ENCODE results near the gene LAMB1. TPM values are rescaled to one million over a fixed set of nuclear protein-coding genes. Genes with fewer than 3 reads are reported as not detected.
A peak's percentile ranks its signal among the peaks of the same experiment; 100 is the strongest.

The LAMB1 gene
- total and polyA plus RNA-seq, 2 of the 13 experiments (the other 11 are each of a cell fraction or from before 2014, with no cell fraction given) = 109 to 124 TPM

DNA sequence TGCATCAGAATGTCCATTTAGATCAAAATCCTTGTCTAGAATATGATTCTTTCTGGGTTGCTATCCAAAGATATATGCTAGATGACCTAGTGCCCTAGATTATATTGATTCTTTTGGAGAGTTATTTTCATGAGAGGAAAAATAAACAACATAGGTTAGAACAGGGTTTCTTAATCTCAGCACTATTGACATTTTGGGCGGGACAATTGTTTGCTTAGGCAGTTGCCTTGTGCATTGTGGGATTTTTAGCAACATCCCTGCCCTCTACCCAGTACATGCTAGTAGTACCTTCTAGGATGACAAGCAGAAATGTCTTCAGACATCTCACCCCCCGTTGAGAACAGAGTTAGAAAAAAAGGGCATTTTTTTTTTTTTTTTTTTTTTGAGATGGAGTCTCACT lies 25.1 kb upstream of the LAMB1 start (continued):
- TF ChIP-seq, protein P1, sequence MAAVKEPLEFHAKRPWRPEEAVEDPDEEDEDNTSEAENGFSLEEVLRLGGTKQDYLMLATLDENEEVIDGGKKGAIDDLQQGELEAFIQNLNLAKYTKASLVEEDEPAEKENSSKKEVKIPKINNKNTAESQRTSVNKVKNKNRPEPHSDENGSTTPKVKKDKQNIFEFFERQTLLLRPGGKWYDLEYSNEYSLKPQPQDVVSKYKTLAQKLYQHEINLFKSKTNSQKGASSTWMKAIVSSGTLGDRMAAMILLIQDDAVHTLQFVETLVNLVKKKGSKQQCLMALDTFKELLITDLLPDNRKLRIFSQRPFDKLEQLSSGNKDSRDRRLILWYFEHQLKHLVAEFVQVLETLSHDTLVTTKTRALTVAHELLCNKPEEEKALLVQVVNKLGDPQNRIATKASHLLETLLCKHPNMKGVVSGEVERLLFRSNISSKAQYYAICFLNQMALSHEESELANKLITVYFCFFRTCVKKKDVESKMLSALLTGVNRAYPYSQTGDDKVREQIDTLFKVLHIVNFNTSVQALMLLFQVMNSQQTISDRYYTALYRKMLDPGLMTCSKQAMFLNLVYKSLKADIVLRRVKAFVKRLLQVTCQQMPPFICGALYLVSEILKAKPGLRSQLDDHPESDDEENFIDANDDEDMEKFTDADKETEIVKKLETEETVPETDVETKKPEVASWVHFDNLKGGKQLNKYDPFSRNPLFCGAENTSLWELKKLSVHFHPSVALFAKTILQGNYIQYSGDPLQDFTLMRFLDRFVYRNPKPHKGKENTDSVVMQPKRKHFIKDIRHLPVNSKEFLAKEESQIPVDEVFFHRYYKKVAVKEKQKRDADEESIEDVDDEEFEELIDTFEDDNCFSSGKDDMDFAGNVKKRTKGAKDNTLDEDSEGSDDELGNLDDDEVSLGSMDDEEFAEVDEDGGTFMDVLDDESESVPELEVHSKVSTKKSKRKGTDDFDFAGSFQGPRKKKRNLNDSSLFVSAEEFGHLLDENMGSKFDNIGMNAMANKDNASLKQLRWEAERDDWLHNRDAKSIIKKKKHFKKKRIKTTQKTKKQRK (IDR thresholded peaks at IDR 0.05; ENCODE audit: low read length) = no peak
- TF ChIP-seq GATAD2A (CRISPR knock-in tag; IDR thresholded peaks at IDR 0.05) (peak; percentile 88), ZNF441 (CRISPR knock-in tag; IDR thresholded peaks at IDR 0.05; ENCODE audit: borderline replicate concordance) (no peak), CREB1 (IDR thresholded peaks at IDR 0.05) (no peak), CREB1 (CRISPR knock-in tag; IDR thresholded peaks at IDR 0.05) (no peak), ZNF747 (CRISPR knock-in tag; IDR thresholded peaks at IDR 0.05; ENCODE audit: borderline replicate concordance) (no peak), RBAK (CRISPR knock-in tag; IDR thresholded peaks at IDR 0.05) (no peak), CREM (IDR thresholded peaks at IDR 0.05) (no peak; the same call in 1 of the 2 replicates), CREM (CRISPR knock-in tag; IDR thresholded peaks at IDR 0.05) (no peak), FOXP1 (IDR thresholded peaks at IDR 0.05) (peak; percentile 29; the same call in 1 of the 2 replicates), FOXP1 (CRISPR knock-in tag; IDR thresholded peaks at IDR 0.05) (peak; percentile 80), KLF13 (CRISPR knock-in tag; IDR thresholded peaks at IDR 0.05) (no peak), THAP11 (CRISPR knock-in tag; IDR thresholded peaks at IDR 0.05) (peak; percentile 47; the same call in 1 of the 2 replicates)
- TF ChIP-seq, protein P2, sequence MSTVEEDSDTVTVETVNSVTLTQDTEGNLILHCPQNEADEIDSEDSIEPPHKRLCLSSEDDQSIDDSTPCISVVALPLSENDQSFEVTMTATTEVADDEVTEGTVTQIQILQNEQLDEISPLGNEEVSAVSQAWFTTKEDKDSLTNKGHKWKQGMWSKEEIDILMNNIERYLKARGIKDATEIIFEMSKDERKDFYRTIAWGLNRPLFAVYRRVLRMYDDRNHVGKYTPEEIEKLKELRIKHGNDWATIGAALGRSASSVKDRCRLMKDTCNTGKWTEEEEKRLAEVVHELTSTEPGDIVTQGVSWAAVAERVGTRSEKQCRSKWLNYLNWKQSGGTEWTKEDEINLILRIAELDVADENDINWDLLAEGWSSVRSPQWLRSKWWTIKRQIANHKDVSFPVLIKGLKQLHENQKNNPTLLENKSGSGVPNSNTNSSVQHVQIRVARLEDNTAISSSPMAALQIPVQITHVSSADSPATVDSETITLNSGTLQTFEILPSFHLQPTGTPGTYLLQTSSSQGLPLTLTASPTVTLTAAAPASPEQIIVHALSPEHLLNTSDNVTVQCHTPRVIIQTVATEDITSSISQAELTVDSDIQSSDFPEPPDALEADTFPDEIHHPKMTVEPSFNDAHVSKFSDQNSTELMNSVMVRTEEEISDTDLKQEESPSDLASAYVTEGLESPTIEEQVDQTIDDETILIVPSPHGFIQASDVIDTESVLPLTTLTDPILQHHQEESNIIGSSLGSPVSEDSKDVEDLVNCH (CRISPR knock-in tag; IDR thresholded peaks at IDR 0.05) = no peak
- TF ChIP-seq, protein P3, sequence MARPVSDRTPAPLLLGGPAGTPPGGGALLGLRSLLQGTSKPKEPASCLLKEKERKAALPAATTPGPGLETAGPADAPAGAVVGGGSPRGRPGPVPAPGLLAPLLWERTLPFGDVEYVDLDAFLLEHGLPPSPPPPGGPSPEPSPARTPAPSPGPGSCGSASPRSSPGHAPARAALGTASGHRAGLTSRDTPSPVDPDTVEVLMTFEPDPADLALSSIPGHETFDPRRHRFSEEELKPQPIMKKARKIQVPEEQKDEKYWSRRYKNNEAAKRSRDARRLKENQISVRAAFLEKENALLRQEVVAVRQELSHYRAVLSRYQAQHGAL (CRISPR knock-in tag; IDR thresholded peaks at IDR 0.05; ENCODE audit: not compliant biosample characterization) = no peak
- TF ChIP-seq, protein P4, sequence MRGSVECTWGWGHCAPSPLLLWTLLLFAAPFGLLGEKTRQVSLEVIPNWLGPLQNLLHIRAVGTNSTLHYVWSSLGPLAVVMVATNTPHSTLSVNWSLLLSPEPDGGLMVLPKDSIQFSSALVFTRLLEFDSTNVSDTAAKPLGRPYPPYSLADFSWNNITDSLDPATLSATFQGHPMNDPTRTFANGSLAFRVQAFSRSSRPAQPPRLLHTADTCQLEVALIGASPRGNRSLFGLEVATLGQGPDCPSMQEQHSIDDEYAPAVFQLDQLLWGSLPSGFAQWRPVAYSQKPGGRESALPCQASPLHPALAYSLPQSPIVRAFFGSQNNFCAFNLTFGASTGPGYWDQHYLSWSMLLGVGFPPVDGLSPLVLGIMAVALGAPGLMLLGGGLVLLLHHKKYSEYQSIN (CRISPR knock-in tag; IDR thresholded peaks at IDR 0.05; ENCODE audit: borderline replicate concordance) = no peak
- TF ChIP-seq, protein P5, sequence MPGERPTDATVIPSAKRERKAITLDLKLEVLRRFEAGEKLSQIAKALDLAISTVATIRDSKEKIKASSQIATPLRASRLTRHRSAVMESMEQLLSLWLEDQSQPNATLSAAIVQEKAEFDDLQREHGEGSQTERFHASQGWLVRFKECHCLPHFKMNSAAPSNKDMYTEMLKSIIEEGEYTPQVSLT (CRISPR knock-in tag; IDR thresholded peaks at IDR 0.05; ENCODE audit: borderline replicate concordance, low read depth) = no peak
- TF ChIP-seq, protein P6, sequence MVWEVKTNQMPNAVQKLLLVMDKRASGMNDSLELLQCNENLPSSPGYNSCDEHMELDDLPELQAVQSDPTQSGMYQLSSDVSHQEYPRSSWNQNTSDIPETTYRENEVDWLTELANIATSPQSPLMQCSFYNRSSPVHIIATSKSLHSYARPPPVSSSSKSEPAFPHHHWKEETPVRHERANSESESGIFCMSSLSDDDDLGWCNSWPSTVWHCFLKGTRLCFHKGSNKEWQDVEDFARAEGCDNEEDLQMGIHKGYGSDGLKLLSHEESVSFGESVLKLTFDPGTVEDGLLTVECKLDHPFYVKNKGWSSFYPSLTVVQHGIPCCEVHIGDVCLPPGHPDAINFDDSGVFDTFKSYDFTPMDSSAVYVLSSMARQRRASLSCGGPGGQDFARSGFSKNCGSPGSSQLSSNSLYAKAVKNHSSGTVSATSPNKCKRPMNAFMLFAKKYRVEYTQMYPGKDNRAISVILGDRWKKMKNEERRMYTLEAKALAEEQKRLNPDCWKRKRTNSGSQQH (CRISPR knock-in tag; IDR thresholded peaks at IDR 0.05; ENCODE audit: low read depth) = no peak
- TF ChIP-seq, protein P7, sequence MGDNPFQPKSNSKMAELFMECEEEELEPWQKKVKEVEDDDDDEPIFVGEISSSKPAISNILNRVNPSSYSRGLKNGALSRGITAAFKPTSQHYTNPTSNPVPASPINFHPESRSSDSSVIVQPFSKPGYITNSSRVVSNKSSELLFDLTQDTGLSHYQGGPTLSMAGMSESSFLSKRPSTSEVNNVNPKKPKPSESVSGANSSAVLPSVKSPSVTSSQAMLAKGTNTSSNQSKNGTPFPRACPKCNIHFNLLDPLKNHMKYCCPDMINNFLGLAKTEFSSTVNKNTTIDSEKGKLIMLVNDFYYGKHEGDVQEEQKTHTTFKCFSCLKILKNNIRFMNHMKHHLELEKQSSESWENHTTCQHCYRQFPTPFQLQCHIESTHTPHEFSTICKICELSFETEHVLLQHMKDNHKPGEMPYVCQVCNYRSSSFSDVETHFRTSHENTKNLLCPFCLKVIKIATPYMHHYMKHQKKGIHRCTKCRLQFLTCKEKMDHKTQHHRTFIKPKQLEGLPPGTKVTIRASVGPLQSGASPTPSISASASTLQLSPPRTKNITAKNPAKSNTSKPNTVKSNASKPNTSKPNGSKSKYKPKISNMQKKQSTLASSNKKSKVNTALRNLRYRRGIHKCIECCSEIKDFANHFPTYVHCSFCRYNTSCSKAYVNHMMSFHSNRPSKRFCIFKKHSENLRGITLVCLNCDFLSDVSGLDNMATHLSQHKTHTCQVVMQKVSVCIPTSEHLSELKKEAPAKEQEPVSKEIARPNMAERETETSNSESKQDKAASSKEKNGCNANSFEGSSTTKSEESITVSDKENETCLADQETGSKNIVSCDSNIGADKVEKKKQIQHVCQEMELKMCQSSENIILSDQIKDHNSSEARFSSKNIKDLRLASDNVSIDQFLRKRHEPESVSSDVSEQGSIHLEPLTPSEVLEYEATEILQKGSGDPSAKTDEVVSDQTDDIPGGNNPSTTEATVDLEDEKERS (CRISPR knock-in tag; IDR thresholded peaks at IDR 0.05) = no peak

Measured in HepG2 (cell line).